K562 (cell line): ENCODE data around the gene INPP5K. TPM values are rescaled to one million over a fixed set of nuclear protein-coding genes. Genes with fewer than 3 reads are reported as not detected.

ENCODE experiments used
- ATAC-seq: fragments of 200-7000 bp; cut with Tn5 transposase; 3 replicates; pipeline ENCODE4 v1.9.1; 2020; ENCODE audit warnings: moderate library complexity
- BruUV-seq: library from RNA; stranded (reverse); fragments of 400-500 nt; replicated peaks from 2 replicates; lab custom pipeline; 2021; lab: Mats Ljungman, UMichigan
- CTCF ChIA-PET: fragments of 300-600 bp; formaldehyde crosslinking; extraction: SDS; loops from one replicate; lab custom pipeline; 2021; ENCODE audit warnings: low intra/inter-chr PET ratio; lab: Yijun Ruan, JAX
- POLR2A ChIA-PET: fragments of 300-600, 350-650 bp; sonication (Branson Sonifier 250); formaldehyde crosslinking; extraction: SDS; loops from one replicate; lab custom pipeline; 2021; ENCODE audit warnings: antibody characterized with exemption, inconsistent platforms; lab: Yijun Ruan, JAX
- DNase-seq, 4 experiments: peaks; one replicate each; pipeline versions ENCODE4 v3.0.0 to v3.0.0-alpha.2; 2011 to 2018; ENCODE audit warnings: low spot score in 3 of 4, mixed read lengths in 3 of 4; ENCODE audit errors: extremely low read depth in 1 of 4
- FAIRE-seq: peaks from 2 replicates; lab custom pipeline; 2011; peaks lifted over from hg19 to GRCh38; lab: Jason Lieb, UNC
- H2AFZ ChIP-seq: 2 replicates; pipeline ENCODE4 v1.6.0; 2011; ENCODE audit warnings: low read depth, low read length, control low read depth, inconsistent platforms
- H3K27ac ChIP-seq: fragments of 200-600 bp; 3 replicates; pipeline ENCODE4 v1.8.0; 2011; ENCODE audit warnings: low read depth, mild to moderate bottlenecking, control low read depth, inconsistent platforms, low read length, moderate library complexity, mixed read lengths; ENCODE audit errors: extremely low read depth
- H3K27me3 ChIP-seq, 2 experiments: fragments of 300-600 bp in 1 of 2; 2 replicates in 1 of 2; 3 replicates in 1 of 2; pipeline versions ENCODE4 v1.6.0 to v1.8.0; 2011; ENCODE audit warnings: inconsistent platforms in 2 of 2, low read length in 2 of 2, mild to moderate bottlenecking in 1 of 2, mixed read lengths in 1 of 2, moderate library complexity in 1 of 2; ENCODE audit not compliant: control insufficient read depth in 2 of 2, insufficient read depth in 2 of 2
- H3K36me3 ChIP-seq: fragments of 300-600 bp; 3 replicates; pipeline ENCODE4 v1.8.0; 2011; ENCODE audit warnings: mild to moderate bottlenecking, low read length, inconsistent platforms; ENCODE audit not compliant: control insufficient read depth, insufficient read depth
- H3K4me1 ChIP-seq, 2 experiments: fragments of 200-600 bp in 1 of 2; replicated peaks in 1 of 2; 2 replicates in 1 of 2; 3 replicates in 1 of 2; pipeline versions ENCODE4 v1.5.1 to v1.8.0; 2011; ENCODE audit warnings: inconsistent platforms in 2 of 2, low read length in 2 of 2, mild to moderate bottlenecking in 1 of 2, mixed read lengths in 1 of 2, moderate library complexity in 1 of 2; ENCODE audit not compliant: control insufficient read depth in 2 of 2, insufficient read depth in 2 of 2
- H3K4me2 ChIP-seq: 2 replicates; pipeline ENCODE4 v1.6.1; 2011; ENCODE audit warnings: low read length, control low read depth, inconsistent platforms, mixed read lengths; ENCODE audit not compliant: insufficient read depth
- H3K4me3 ChIP-seq: fragments of 200-600 bp; sonication (generic), shearing (Covaris generic); 2 replicates; pipeline ENCODE4 v1.5.1; 2016; ENCODE audit warnings: control low read depth, inconsistent platforms
- H3K79me2 ChIP-seq: fragments of 200-600 bp; 3 replicates; pipeline ENCODE4 v1.8.0; 2011; ENCODE audit warnings: low read length, inconsistent platforms; ENCODE audit not compliant: control insufficient read depth, insufficient read depth
- H3K9ac ChIP-seq, 2 experiments: 2 replicates each; pipeline versions ENCODE4 v1.6.0 to v1.6.1; 2011; ENCODE audit warnings: low read depth in 2 of 2, low read length in 2 of 2, control low read depth in 1 of 2, inconsistent platforms in 1 of 2, mild to moderate bottlenecking in 1 of 2, mixed read lengths in 1 of 2; ENCODE audit not compliant: insufficient read depth in 1 of 2
- H3K9me1 ChIP-seq: one replicate; pipeline ENCODE4 v1.6.0; 2011; ENCODE audit warnings: inconsistent platforms, mild to moderate bottlenecking, low read length, moderate library complexity; ENCODE audit not compliant: control insufficient read depth, insufficient read depth
- H3K9me3 ChIP-seq: replicated peaks from 2 replicates; pipeline ENCODE4 v1.5.1; 2011; ENCODE audit warnings: low read depth, low read length, inconsistent platforms; ENCODE audit not compliant: control insufficient read depth, insufficient read depth
- H4K20me1 ChIP-seq: replicated peaks from 2 replicates; pipeline ENCODE4 v1.6.1; 2011; ENCODE audit warnings: low read length, inconsistent platforms, mixed read lengths; ENCODE audit not compliant: control insufficient read depth, insufficient read depth
- E2F4 ChIP-seq: sonication (generic); formaldehyde crosslinking; IDR thresholded peaks from 2 replicates; pipeline ENCODE4 v1.8.0; 2022; ENCODE audit warnings: mild to moderate bottlenecking, low read depth, missing genetic modification reagents
- MXD1 ChIP-seq: fragments of 250-450 bp; sonication (Bioruptor Pico); IDR thresholded peaks from 2 replicates; pipeline ENCODE4 v1.8.0; 2021; ENCODE audit warnings: borderline replicate concordance, mild to moderate bottlenecking, moderate library complexity; ENCODE audit not compliant: poor library complexity, severe bottlenecking
- ZNF3 ChIP-seq: fragments of 250-450 bp; sonication (Bioruptor Pico); IDR thresholded peaks from 2 replicates; pipeline ENCODE4 v1.5.0; 2021; ENCODE audit warnings: mild to moderate bottlenecking, moderate library complexity
- WGBS: fragments of 100-300 bp; shearing (Covaris generic); methylation state at CpG from one replicate; pipeline ENCODE4 v1.1.6; 2016; ENCODE audit warnings: low coverage, mixed read lengths; ENCODE audit not compliant: insufficient coverage; ENCODE audit errors: missing lambda C conversion rate; 5-methylcytosine and 5-hydroxymethylcytosine counted together
- in situ Hi-C: fragments of 300-500 bp; cut with MboI; formaldehyde crosslinking; loops from 4 replicates; pipeline ENCODE4 v1.15.0; 2018; ENCODE audit warnings: inconsistent platforms, mixed read lengths
- intact Hi-C: fragments of 100-400 bp; cut with micrococcal nuclease; formaldehyde crosslinking; loops from 2 replicates; pipeline ENCODE4 v1.14.2; 2022
- polyA plus RNA-seq, 8 experiments: library from polyadenylated mRNA; depleted of rRNA in 4 of 8; stranded (reverse) in 5 of 8; unstranded in 3 of 8; fragments of >200 nt; fragmentation: Nextera tagmentation in 2 of 8; fragmentation: Illumina TruSeq in 1 of 8; extraction: Ambion mirVana in 2 of 8; extraction: Trizol in 1 of 8; gene quantifications; 2 replicates each; pipeline versions ENCODE4 v1.2.1 to v1.2.3, GENCODE V29; 2011 to 2014; ENCODE audit warnings: inconsistent platforms in 1 of 8, missing spikeins in 1 of 8
- total RNA-seq, 7 experiments: library from RNA; depleted of rRNA in 6 of 7; stranded (reverse); fragments of >200 nt in 6 of 7; fragmentation: Illumina TruSeq in 2 of 7; extraction: Trizol in 2 of 7; gene quantifications; 2 replicates each; pipeline versions ENCODE4 v1.2.1 to v1.2.3, GENCODE V29; 2011 to 2021; ENCODE audit warnings: low replicate concordance in 1 of 7

Gene INPP5K
- total and polyA plus RNA-seq, 9 of the 15 experiments (the other 6 are each of a cell fraction or from before 2014, with no cell fraction given): 0.63 to 15.1 (median 10.1) TPM

- no peaks in the 10 kb centered on the region for H4K20me1 ChIP-seq
- H3K79me2 ChIP-seq: no peaks in the 10 kb centered on the region
- peaks cover 9 to 33% of the 10 kb centered on the region in 2 experiments; a peak in 4 of 5 replicates for H3K4me1 ChIP-seq
- H3K9me3 ChIP-seq: no peaks in the 10 kb centered on the region; the same call in 1 of the 2 replicates
- CTCF ChIA-PET: no interaction called here
- FAIRE-seq: no peak
- POLR2A ChIA-PET: interaction anchor here (0.6 to 1.4 kb wide), 3 partner anchors 16 to 40 kb away, joined by 3 to 4 read pairs (median 4); partner anchors contain the start of gene PITPNA
- 96% methylated on average over 6 of the region's 6 CpGs for WGBS
- no peak overlapping the region for H2AFZ ChIP-seq
- H3K36me3 ChIP-seq: peaks cover 65% of the 10 kb centered on the region; the same call in 2 of the 3 replicates
- no peak overlapping the region for H3K4me3 ChIP-seq
- no TSS peak for BruUV-seq
- no peak overlapping the region for H3K4me2 ChIP-seq
- no peaks in the 10 kb centered on the region for H3K27me3 ChIP-seq
- TF ChIP-seq E2F4 (CRISPR knock-in tag): no peak
- TF ChIP-seq ZNF3 (CRISPR knock-in tag): no peak
- no peak for TF ChIP-seq MXD1 (CRISPR knock-in tag)
- no peak overlapping the region for H3K27ac ChIP-seq
- ATAC-seq: no peak
- DNase-seq: no peak
- in situ Hi-C loops: no loop called here
- intact Hi-C loops: no loop called here
- H3K9ac ChIP-seq: peak overlapping the region in 1 of 2 experiments; percentile 26; a peak in 1 of 4 replicates
- H3K9me1 ChIP-seq: no peaks in the 10 kb centered on the region
Measured at GRCh38 chr17:1546292-1546922, 30.0 kb upstream of the INPP5K start.
